WTC11 (cell line): ENCODE data around the gene PTPRCAP. TPM values are rescaled to one million over a fixed set of nuclear protein-coding genes. Genes with fewer than 3 reads are reported as not detected.

Experiments
- CREM ChIP-seq: sonication (generic); formaldehyde crosslinking; IDR thresholded peaks from 2 replicates; pipeline ENCODE4 v1.8.1; 2022; ENCODE audit warnings: mild to moderate bottlenecking, missing genetic modification reagents, moderate library complexity
- ELF4 ChIP-seq: sonication (generic); formaldehyde crosslinking; IDR thresholded peaks from 2 replicates; pipeline ENCODE4 v1.8.1; 2022; ENCODE audit warnings: low read depth, mild to moderate bottlenecking, moderate library complexity, missing genetic modification reagents
- EMX1 ChIP-seq: fragments of 250-450 bp; sonication (Bioruptor Pico); IDR thresholded peaks from 2 replicates; pipeline ENCODE4 v1.8.0; 2021; ENCODE audit warnings: mild to moderate bottlenecking
- ETV6 ChIP-seq: sonication (generic); formaldehyde crosslinking; IDR thresholded peaks from 2 replicates; pipeline ENCODE4 v1.8.1; 2022; ENCODE audit warnings: mild to moderate bottlenecking, missing genetic modification reagents
- GABPB1 ChIP-seq: sonication (generic); formaldehyde crosslinking; IDR thresholded peaks from 2 replicates; pipeline ENCODE4 v1.8.1; 2023; ENCODE audit warnings: mild to moderate bottlenecking, missing genetic modification reagents
- GTF2I ChIP-seq: fragments of 250-450 bp; sonication (Bioruptor Pico); conservative IDR thresholded peaks from 2 replicates; pipeline ENCODE4 v1.4.0; 2021; ENCODE audit warnings: mild to moderate bottlenecking
- HMGA2 ChIP-seq: fragments of 250-450 bp; sonication (Bioruptor Pico); IDR thresholded peaks from 2 replicates; pipeline ENCODE4 v1.4.0; 2021; ENCODE audit warnings: mild to moderate bottlenecking, moderate library complexity
- KAT7 ChIP-seq: sonication (generic); formaldehyde crosslinking; IDR thresholded peaks from 2 replicates; pipeline ENCODE4 v1.8.1; 2023; ENCODE audit warnings: missing genetic modification reagents, mild to moderate bottlenecking, borderline replicate concordance
- MXD4 ChIP-seq: fragments of 250-450 bp; sonication (Bioruptor Pico); IDR thresholded peaks from 2 replicates; pipeline ENCODE4 v1.8.0; 2021; ENCODE audit warnings: mild to moderate bottlenecking, moderate library complexity, borderline replicate concordance
- NFE2L1 ChIP-seq: sonication (generic); formaldehyde crosslinking; IDR thresholded peaks from 2 replicates; pipeline ENCODE4 v1.8.1; 2023; ENCODE audit warnings: missing genetic modification reagents
- NR3C1 ChIP-seq: sonication (generic); formaldehyde crosslinking; conservative IDR thresholded peaks from 2 replicates; pipeline ENCODE4 v1.8.1; 2023; ENCODE audit warnings: low read depth, mild to moderate bottlenecking, missing genetic modification reagents
- SOX15 ChIP-seq: fragments of 250-450 bp; sonication (Bioruptor Pico); IDR thresholded peaks from 2 replicates; pipeline ENCODE4 v1.9.0; 2021; ENCODE audit warnings: mild to moderate bottlenecking
- SP1 ChIP-seq: sonication (generic); formaldehyde crosslinking; conservative IDR thresholded peaks from 2 replicates; pipeline ENCODE4 v1.8.1; 2022; ENCODE audit warnings: missing genetic modification reagents
- TEAD1 ChIP-seq: sonication (generic); formaldehyde crosslinking; IDR thresholded peaks from 2 replicates; pipeline ENCODE4 v1.8.0; 2022; ENCODE audit warnings: mild to moderate bottlenecking, missing genetic modification reagents
- ZNF121 ChIP-seq: sonication (generic); formaldehyde crosslinking; IDR thresholded peaks from 2 replicates; pipeline ENCODE4 v1.8.0; 2023; ENCODE audit warnings: missing genetic modification reagents
- ZNF219 ChIP-seq: sonication (generic); formaldehyde crosslinking; IDR thresholded peaks from 2 replicates; pipeline ENCODE4 v1.8.0; 2023; ENCODE audit warnings: missing genetic modification reagents, mild to moderate bottlenecking, borderline replicate concordance
- ZNF263 ChIP-seq: sonication (generic); formaldehyde crosslinking; IDR thresholded peaks from 2 replicates; pipeline ENCODE4 v1.8.1; 2022; ENCODE audit warnings: low read depth, mild to moderate bottlenecking, moderate library complexity, missing genetic modification reagents
- ZNF416 ChIP-seq: fragments of 250-450 bp; sonication (Bioruptor Pico); IDR thresholded peaks from 2 replicates; pipeline ENCODE4 v1.9.0; 2021; ENCODE audit warnings: mild to moderate bottlenecking, inconsistent platforms
- total RNA-seq: library from RNA; stranded (reverse); gene quantifications from 3 replicates; pipeline ENCODE4 v1.2.3, GENCODE V29; 2021
- TF ChIP-seq, protein P1 (sequence below): sonication (generic); formaldehyde crosslinking; IDR thresholded peaks from 2 replicates; pipeline ENCODE4 v1.8.0; 2023; ENCODE audit warnings: missing genetic modification reagents
- TF ChIP-seq, protein P2 (sequence below): sonication (generic); formaldehyde crosslinking; IDR thresholded peaks from 2 replicates; pipeline ENCODE4 v1.8.0; 2022; ENCODE audit warnings: mild to moderate bottlenecking, missing genetic modification reagents
- TF ChIP-seq, protein P3 (sequence below): sonication (generic); formaldehyde crosslinking; IDR thresholded peaks from 2 replicates; pipeline ENCODE4 v1.8.0; 2022; ENCODE audit warnings: mild to moderate bottlenecking, missing genetic modification reagents
- TF ChIP-seq, protein P4 (sequence below): sonication (generic); formaldehyde crosslinking; IDR thresholded peaks from 2 replicates; pipeline ENCODE4 v1.8.1; 2022; ENCODE audit warnings: low read depth, missing genetic modification reagents, borderline replicate concordance
- TF ChIP-seq, protein P5 (sequence below): sonication (generic); formaldehyde crosslinking; IDR thresholded peaks from 2 replicates; pipeline ENCODE4 v1.8.1; 2023; ENCODE audit warnings: mild to moderate bottlenecking, missing genetic modification reagents
- TF ChIP-seq, protein P6 (sequence below): sonication (generic); formaldehyde crosslinking; IDR thresholded peaks from 2 replicates; pipeline ENCODE4 v1.8.0; 2022; ENCODE audit warnings: mild to moderate bottlenecking, missing genetic modification reagents
- TF ChIP-seq, protein P7 (sequence below): fragments of 250-450 bp; sonication (Bioruptor Pico); IDR thresholded peaks from 2 replicates; pipeline ENCODE4 v1.8.0; 2021; ENCODE audit warnings: mild to moderate bottlenecking
- TF ChIP-seq, protein P8 (sequence below): sonication (generic); formaldehyde crosslinking; conservative IDR thresholded peaks from 2 replicates; pipeline ENCODE4 v1.8.1; 2022; ENCODE audit warnings: mild to moderate bottlenecking, missing genetic modification reagents
- TF ChIP-seq, protein P9 (sequence below): fragments of 250-450 bp; sonication (Bioruptor Pico); IDR thresholded peaks from 2 replicates; pipeline ENCODE4 v2.1.2; 2022; ENCODE audit warnings: mild to moderate bottlenecking, moderate library complexity

The PTPRCAP gene
- total RNA-seq, 1 experiment from 2014 or later: 3.6 TPM

DNA sequence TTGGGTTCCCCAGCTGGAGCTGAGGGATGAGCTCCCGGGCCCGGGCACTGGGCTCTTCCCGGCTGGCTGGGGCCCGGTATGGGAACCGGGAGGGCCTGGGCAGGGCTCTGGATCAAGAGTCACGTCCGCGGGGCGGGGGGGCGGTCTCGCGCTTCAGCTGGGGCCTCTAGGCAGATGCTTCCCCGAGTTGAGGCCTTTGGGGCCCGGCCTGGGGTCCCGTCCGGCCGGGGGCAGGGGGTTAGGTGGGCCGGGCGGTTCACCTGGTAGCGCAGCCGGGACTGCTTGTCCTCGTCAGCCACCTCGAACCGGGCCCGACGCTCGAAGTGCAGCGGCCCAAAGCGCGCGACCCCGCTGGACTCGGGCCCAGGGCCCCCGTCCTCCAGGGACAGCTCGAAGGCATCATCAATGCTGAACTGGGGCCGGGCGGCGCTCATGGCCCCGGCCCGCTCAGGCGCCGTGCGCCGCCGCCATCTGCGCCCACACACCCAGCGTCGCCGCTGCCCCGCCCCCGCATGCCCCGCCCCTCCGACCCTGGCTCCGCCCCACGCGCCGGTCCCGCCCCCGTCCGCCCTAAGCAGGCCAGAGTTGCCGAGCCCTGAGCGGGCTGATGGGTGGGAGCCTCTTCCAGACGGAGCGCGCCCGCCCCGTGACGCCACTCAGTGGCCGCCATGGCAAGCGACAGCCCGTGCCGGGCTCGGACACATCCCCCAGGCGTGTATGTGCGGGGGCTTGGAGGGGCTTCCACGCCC lies 31.5 kb upstream of the PTPRCAP start, which contains the start of gene TMEM134 (continued):
- TF ChIP-seq, protein P1, sequence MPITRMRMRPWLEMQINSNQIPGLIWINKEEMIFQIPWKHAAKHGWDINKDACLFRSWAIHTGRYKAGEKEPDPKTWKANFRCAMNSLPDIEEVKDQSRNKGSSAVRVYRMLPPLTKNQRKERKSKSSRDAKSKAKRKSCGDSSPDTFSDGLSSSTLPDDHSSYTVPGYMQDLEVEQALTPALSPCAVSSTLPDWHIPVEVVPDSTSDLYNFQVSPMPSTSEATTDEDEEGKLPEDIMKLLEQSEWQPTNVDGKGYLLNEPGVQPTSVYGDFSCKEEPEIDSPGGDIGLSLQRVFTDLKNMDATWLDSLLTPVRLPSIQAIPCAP (CRISPR knock-in tag): no peak
- TF ChIP-seq, protein P2, sequence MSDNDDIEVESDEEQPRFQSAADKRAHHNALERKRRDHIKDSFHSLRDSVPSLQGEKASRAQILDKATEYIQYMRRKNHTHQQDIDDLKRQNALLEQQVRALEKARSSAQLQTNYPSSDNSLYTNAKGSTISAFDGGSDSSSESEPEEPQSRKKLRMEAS (CRISPR knock-in tag): 0 out of 2 replicates have a peak, but pooled peaks have one; percentile 14
- TF ChIP-seq, protein P3, sequence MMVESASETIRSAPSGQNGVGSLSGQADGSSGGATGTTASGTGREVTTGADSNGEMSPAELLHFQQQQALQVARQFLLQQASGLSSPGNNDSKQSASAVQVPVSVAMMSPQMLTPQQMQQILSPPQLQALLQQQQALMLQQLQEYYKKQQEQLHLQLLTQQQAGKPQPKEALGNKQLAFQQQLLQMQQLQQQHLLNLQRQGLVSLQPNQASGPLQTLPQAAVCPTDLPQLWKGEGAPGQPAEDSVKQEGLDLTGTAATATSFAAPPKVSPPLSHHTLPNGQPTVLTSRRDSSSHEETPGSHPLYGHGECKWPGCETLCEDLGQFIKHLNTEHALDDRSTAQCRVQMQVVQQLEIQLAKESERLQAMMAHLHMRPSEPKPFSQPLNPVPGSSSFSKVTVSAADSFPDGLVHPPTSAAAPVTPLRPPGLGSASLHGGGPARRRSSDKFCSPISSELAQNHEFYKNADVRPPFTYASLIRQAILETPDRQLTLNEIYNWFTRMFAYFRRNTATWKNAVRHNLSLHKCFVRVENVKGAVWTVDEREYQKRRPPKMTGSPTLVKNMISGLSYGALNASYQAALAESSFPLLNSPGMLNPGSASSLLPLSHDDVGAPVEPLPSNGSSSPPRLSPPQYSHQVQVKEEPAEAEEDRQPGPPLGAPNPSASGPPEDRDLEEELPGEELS: 0 out of 2 replicates have a peak, but pooled peaks have one; percentile 47
- TF ChIP-seq, protein P4, sequence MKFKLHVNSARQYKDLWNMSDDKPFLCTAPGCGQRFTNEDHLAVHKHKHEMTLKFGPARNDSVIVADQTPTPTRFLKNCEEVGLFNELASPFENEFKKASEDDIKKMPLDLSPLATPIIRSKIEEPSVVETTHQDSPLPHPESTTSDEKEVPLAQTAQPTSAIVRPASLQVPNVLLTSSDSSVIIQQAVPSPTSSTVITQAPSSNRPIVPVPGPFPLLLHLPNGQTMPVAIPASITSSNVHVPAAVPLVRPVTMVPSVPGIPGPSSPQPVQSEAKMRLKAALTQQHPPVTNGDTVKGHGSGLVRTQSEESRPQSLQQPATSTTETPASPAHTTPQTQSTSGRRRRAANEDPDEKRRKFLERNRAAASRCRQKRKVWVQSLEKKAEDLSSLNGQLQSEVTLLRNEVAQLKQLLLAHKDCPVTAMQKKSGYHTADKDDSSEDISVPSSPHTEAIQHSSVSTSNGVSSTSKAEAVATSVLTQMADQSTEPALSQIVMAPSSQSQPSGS: no peak
- TF ChIP-seq TEAD1 (0 out of 2 replicates have a peak, but pooled peaks have one; percentile 57), ZNF416 (CRISPR knock-in tag) (no peak), NR3C1 (CRISPR knock-in tag) (0 out of 2 replicates have a peak, but pooled peaks have one; percentile 85), ZNF263 (CRISPR knock-in tag) (0 out of 2 replicates have a peak, but pooled peaks have one; percentile 21), MXD4 (CRISPR knock-in tag) (no peak), NFE2L1 (CRISPR knock-in tag) (no peak), SP1 (peak; percentile 100), ELF4 (CRISPR knock-in tag) (no peak), GTF2I (no peak), ZNF121 (no peak), ZNF219 (CRISPR knock-in tag) (no peak), HMGA2 (no peak), ETV6 (CRISPR knock-in tag) (0 out of 2 replicates have a peak, but pooled peaks have one; percentile 47), KAT7 (peak; percentile 53; the same call in 1 of the 2 replicates), SOX15 (CRISPR knock-in tag) (no peak), GABPB1 (CRISPR knock-in tag) (0 out of 2 replicates have a peak, but pooled peaks have one; percentile 44), CREM (CRISPR knock-in tag) (no peak; the same call in 1 of the 2 replicates), EMX1 (CRISPR knock-in tag) (no peak)
- TF ChIP-seq, protein P5, sequence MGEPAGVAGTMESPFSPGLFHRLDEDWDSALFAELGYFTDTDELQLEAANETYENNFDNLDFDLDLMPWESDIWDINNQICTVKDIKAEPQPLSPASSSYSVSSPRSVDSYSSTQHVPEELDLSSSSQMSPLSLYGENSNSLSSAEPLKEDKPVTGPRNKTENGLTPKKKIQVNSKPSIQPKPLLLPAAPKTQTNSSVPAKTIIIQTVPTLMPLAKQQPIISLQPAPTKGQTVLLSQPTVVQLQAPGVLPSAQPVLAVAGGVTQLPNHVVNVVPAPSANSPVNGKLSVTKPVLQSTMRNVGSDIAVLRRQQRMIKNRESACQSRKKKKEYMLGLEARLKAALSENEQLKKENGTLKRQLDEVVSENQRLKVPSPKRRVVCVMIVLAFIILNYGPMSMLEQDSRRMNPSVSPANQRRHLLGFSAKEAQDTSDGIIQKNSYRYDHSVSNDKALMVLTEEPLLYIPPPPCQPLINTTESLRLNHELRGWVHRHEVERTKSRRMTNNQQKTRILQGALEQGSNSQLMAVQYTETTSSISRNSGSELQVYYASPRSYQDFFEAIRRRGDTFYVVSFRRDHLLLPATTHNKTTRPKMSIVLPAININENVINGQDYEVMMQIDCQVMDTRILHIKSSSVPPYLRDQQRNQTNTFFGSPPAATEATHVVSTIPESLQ (CRISPR knock-in tag): no peak
- TF ChIP-seq, protein P6, sequence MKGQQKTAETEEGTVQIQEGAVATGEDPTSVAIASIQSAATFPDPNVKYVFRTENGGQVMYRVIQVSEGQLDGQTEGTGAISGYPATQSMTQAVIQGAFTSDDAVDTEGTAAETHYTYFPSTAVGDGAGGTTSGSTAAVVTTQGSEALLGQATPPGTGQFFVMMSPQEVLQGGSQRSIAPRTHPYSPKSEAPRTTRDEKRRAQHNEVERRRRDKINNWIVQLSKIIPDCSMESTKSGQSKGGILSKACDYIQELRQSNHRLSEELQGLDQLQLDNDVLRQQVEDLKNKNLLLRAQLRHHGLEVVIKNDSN (CRISPR knock-in tag): peak; percentile 48
- TF ChIP-seq, protein P7, sequence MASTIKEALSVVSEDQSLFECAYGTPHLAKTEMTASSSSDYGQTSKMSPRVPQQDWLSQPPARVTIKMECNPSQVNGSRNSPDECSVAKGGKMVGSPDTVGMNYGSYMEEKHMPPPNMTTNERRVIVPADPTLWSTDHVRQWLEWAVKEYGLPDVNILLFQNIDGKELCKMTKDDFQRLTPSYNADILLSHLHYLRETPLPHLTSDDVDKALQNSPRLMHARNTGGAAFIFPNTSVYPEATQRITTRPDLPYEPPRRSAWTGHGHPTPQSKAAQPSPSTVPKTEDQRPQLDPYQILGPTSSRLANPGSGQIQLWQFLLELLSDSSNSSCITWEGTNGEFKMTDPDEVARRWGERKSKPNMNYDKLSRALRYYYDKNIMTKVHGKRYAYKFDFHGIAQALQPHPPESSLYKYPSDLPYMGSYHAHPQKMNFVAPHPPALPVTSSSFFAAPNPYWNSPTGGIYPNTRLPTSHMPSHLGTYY: no peak
- TF ChIP-seq, protein P8, sequence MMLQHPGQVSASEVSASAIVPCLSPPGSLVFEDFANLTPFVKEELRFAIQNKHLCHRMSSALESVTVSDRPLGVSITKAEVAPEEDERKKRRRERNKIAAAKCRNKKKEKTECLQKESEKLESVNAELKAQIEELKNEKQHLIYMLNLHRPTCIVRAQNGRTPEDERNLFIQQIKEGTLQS: no peak
- TF ChIP-seq, protein P9, sequence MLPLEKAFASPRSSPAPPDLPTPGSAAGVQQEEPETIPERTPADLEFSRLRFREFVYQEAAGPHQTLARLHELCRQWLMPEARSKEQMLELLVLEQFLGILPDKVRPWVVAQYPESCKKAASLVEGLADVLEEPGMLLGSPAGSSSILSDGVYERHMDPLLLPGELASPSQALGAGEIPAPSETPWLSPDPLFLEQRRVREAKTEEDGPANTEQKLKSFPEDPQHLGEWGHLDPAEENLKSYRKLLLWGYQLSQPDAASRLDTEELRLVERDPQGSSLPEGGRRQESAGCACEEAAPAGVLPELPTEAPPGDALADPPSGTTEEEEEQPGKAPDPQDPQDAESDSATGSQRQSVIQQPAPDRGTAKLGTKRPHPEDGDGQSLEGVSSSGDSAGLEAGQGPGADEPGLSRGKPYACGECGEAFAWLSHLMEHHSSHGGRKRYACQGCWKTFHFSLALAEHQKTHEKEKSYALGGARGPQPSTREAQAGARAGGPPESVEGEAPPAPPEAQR (CRISPR knock-in tag): no peak
